ENCODE data around the gene RNF152. TPM values are rescaled to one million over a fixed set of nuclear protein-coding genes. Genes with fewer than 3 reads are reported as not detected.

Gene RNF152
- total RNA-seq, 1 donor from 2014 or later: 76.4 TPM

- no peak for TF ChIP-seq CTCF (IDR thresholded peaks at IDR 0.05)
- peaks cover 5% of the 10 kb centered on the region for H3K9me3 Mint-ChIP-seq (ENCODE audit: unreplicated experiment)
- no peak overlapping the region for H3K27ac Mint-ChIP-seq (ENCODE audit: unreplicated experiment)
- no peak for DNase-seq (ENCODE audit: extremely low spot score, unreplicated experiment)
- H3K4me1 Mint-ChIP-seq (ENCODE audit: unreplicated experiment): peaks cover 6% of the 10 kb centered on the region
- H3K27me3 Mint-ChIP-seq (ENCODE audit: unreplicated experiment): no peaks in the 10 kb centered on the region
- peaks cover 2% of the 10 kb centered on the region for H3K36me3 Mint-ChIP-seq (ENCODE audit: unreplicated experiment)
- no peak overlapping the region for H3K4me3 Mint-ChIP-seq (ENCODE audit: unreplicated experiment)
These were observed 122.5 kb downstream of the RNF152 start for GRCh38 chr18:61770279-61770678.

- H3K36me3 Mint-ChIP-seq (ENCODE audit: unreplicated experiment): peaks cover 2% of the 10 kb centered on the region
- H3K27me3 Mint-ChIP-seq (ENCODE audit: unreplicated experiment): no peaks in the 10 kb centered on the region
- H3K9me3 Mint-ChIP-seq (ENCODE audit: unreplicated experiment): no peaks in the 10 kb centered on the region
- no peak for DNase-seq (ENCODE audit: extremely low spot score, unreplicated experiment)
- TF ChIP-seq CTCF (IDR thresholded peaks at IDR 0.05): no peak
- peaks cover 16% of the 10 kb centered on the region for H3K4me1 Mint-ChIP-seq (ENCODE audit: unreplicated experiment)
- no peak overlapping the region for H3K27ac Mint-ChIP-seq (ENCODE audit: unreplicated experiment)
- no peak overlapping the region for H3K4me3 Mint-ChIP-seq (ENCODE audit: unreplicated experiment)
These were observed 126.4 kb downstream of the RNF152 start for GRCh38 chr18:61766266-61766884.

GRCh38 chr18:61765097-61765496, 127.7 kb downstream of the RNF152 start:
- no peak for DNase-seq (ENCODE audit: extremely low spot score, unreplicated experiment)
- Mint-ChIP-seq H3K36me3 (ENCODE audit: unreplicated experiment) (peaks cover 2% of the 10 kb centered on the region), H3K4me3 (ENCODE audit: unreplicated experiment) (no peak overlapping the region), H3K4me1 (ENCODE audit: unreplicated experiment) (peaks cover 19% of the 10 kb centered on the region), H3K9me3 (ENCODE audit: unreplicated experiment) (no peaks in the 10 kb centered on the region), H3K27ac (ENCODE audit: unreplicated experiment) (no peak overlapping the region), H3K27me3 (ENCODE audit: unreplicated experiment) (no peaks in the 10 kb centered on the region)
- no peak for TF ChIP-seq CTCF (IDR thresholded peaks at IDR 0.05)

- Mint-ChIP-seq H3K4me3 (ENCODE audit: unreplicated experiment) (no peak overlapping the region), H3K27ac (ENCODE audit: unreplicated experiment) (no peak overlapping the region), H3K9me3 (ENCODE audit: unreplicated experiment) (no peaks in the 10 kb centered on the region), H3K27me3 (ENCODE audit: unreplicated experiment) (no peaks in the 10 kb centered on the region), H3K4me1 (ENCODE audit: unreplicated experiment) (peaks cover 13% of the 10 kb centered on the region), H3K36me3 (ENCODE audit: unreplicated experiment) (peaks cover 1% of the 10 kb centered on the region)
- no peak for DNase-seq (ENCODE audit: extremely low spot score, unreplicated experiment)
- no peak for TF ChIP-seq CTCF (IDR thresholded peaks at IDR 0.05)
These were observed 128.4 kb downstream of the RNF152 start for GRCh38 chr18:61764381-61764780.

- Mint-ChIP-seq H3K4me3 (ENCODE audit: unreplicated experiment) (no peak overlapping the region), H3K27ac (ENCODE audit: unreplicated experiment) (no peak overlapping the region), H3K4me1 (ENCODE audit: unreplicated experiment) (peaks cover 13% of the 10 kb centered on the region), H3K27me3 (ENCODE audit: unreplicated experiment) (no peaks in the 10 kb centered on the region), H3K9me3 (ENCODE audit: unreplicated experiment) (no peaks in the 10 kb centered on the region), H3K36me3 (ENCODE audit: unreplicated experiment) (no peaks in the 10 kb centered on the region)
- no peak for TF ChIP-seq CTCF (IDR thresholded peaks at IDR 0.05)
- no peak for DNase-seq (ENCODE audit: extremely low spot score, unreplicated experiment)
These were observed 130.9 kb downstream of the RNF152 start for GRCh38 chr18:61761875-61762274.

Data from osteocyte (in vitro differentiated cells).